ENCODE measurements around the gene EIF3M.
"Not testable (repeated sequence)": the region's sequence is repeated elsewhere in the genome, so short reads cannot be mapped to it uniquely, and the experiment has no call there.

EIF3M gene

DNA sequence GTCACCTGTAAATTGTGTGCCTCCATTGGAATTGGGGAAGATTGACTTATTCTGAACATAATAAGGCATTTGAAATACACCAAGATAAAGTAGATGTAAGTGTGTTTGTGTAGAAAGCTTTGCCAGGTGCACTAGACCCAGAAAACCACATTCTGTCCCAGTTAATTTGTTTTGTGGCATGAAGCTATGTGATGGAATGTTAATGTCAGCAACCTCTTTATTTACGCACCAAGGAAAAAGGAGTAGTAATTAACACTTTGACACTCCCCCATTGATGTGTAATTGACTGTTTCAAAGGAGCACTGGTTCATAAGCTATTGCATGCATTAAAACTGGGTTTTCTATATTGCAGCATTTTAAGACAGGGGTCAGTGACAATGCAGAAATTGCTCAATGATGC is 14.3 kb downstream of the EIF3M start:
- no peak for DNase-seq (ENCODE audit: low spot score)

DNA sequence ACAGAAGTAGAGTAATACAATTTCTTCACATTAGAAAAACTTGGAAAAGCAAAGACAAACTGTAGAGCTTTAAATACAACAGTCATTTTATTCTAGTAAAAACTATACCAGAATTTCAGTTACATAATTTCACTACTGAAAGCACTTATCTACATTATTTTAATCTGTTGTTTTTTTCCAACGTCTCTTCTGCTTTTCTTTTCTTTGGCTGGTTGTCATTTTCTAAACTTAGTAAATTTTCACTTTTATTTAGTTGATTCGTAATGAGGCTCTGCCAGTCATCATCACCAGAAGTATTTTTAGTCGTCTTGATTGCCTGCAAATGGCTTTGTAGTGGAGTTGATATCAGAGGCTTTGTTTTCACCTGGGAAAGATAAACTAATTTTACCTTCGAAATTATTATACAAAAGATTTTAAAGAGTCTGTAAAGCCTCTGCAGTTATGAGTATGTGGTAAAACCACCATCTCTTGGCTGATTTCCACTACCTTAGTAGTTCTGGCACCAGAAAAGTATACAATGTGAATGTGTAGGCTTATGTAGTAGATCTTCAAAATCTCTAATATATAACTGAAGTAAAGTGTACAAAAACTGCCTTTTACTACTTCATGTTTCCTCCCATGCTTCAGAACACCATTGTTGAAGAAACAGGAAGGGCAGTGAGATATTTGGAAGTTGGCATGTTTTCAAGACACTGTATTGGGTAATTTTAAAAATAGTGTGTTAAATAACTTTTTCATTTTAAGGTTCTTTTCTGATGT is 19.2 kb downstream of the EIF3M start:
- no peak for DNase-seq (ENCODE audit: low spot score)

GRCh38 chr11:32606220-32606619 is 22.6 kb downstream of the EIF3M start:
- no peak for DNase-seq (ENCODE audit: low spot score)

DNA sequence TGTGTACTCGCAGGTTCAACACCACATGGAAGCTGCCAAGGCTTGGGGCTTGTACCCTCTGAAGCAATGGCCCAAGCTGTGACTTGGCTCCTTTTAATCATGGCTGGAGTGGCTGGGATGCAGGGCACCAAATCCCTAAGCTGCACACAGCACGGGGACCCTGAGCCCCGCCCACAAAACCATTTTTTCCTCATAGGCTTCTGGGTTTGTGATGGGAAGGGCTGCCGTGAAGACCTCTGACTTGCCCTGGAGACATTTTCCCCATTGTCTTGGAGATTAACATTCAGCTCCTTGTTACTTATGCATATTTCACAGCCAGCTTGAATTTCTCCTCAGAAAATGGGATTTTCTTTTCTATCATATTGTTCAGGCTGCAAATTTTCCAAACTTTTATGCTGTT is 25.2 kb downstream of the EIF3M start:
- not testable (repeated sequence) for DNase-seq (ENCODE audit: low spot score)

- no peak for DNase-seq (ENCODE audit: low spot score)
Measured at GRCh38 chr11:32610797-32611352, 27.2 kb downstream of the EIF3M start.

GRCh38 chr11:32613500-32614151 is 30.0 kb downstream of the EIF3M start:
- no peak for DNase-seq (ENCODE audit: low spot score)

- DNase-seq (ENCODE audit: low spot score): no peak
Measured at GRCh38 chr11:32615422-32615821, 31.8 kb downstream of the EIF3M start.

DNA sequence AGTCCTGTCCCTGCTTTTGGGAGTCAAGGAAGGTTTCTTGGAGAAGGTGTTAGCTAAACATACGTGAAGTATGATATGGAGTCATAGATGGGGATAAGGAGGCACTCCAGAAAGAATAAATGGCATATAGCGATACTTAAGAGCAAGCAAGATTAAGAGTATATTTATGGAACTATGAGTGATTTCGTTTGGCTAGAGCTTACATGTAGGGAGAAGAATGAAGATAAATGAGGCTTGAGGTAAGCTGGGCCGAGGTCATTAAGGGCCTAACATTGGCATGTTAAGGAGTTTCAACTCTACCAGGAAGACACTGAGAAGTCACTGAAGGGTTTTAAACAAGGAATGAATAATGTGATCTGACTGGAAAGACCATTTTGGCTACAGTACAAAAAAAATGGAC is 33.3 kb downstream of the EIF3M start:
- DNase-seq (ENCODE audit: low spot score): no peak

GRCh38 chr11:32630844-32631243 is 47.2 kb downstream of the EIF3M start:
- no peak for DNase-seq (ENCODE audit: low spot score)

GRCh38 chr11:32635819-32636218 is 52.2 kb downstream of the EIF3M start:
- no peak for DNase-seq (ENCODE audit: low spot score)

GRCh38 chr11:32641361-32641760 is 57.7 kb downstream of the EIF3M start:
- no peak for DNase-seq (ENCODE audit: low spot score)

DNA sequence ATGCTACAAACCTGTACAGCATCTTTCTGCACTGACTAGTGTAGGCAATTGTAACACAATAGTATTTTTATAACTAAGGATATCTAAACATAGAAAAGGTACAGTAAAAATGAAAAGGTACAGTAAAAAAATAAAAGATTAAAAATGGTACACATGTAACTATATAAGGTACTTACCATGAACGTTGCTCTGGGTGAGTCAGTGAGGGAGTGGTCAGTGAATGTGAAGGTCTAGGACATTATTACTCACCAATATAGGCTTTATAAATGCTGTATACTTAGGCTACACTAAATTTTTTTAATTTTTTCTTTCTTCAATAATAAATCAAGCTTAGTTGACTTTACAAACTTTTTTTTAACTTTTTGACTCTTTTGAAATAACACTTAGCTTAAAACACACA is 59.9 kb downstream of the EIF3M start:
- no peak for DNase-seq (ENCODE audit: low spot score)

All from pons (tissue), 1 donor.